GM12891 (cell line): ENCODE measurements around the gene FAM89B.

Source experiments
- PAX5 ChIP-seq: IDR thresholded peaks from 2 replicates; pipeline ENCODE4 v1.6.1; 2011; ENCODE audit warnings: low read length, moderate library complexity, mild to moderate bottlenecking; ENCODE audit not compliant: insufficient read depth, severe bottlenecking
- POLR2A ChIP-seq: IDR thresholded peaks from 2 replicates; pipeline ENCODE4 v1.6.1; 2011; ENCODE audit warnings: low read depth, low read length, control low read depth
- POLR2AphosphoS5 ChIP-seq: IDR thresholded peaks from 2 replicates; pipeline ENCODE4 v1.6.1; 2011; ENCODE audit warnings: low read depth, low read length, control low read depth
- POU2F2 ChIP-seq: IDR thresholded peaks from 2 replicates; pipeline ENCODE4 v1.6.1; 2011; ENCODE audit warnings: low read depth, mild to moderate bottlenecking, control low read depth, low read length, moderate library complexity
- SPI1 ChIP-seq: IDR thresholded peaks from 2 replicates; pipeline ENCODE4 v1.6.1; 2011; ENCODE audit warnings: low read depth, low read length, control low read depth
- TAF1 ChIP-seq: IDR thresholded peaks from 2 replicates; pipeline ENCODE4 v1.6.1; 2011; ENCODE audit warnings: low read depth, low read length, control low read depth

- no peak for TF ChIP-seq POU2F2
- no peak for TF ChIP-seq POLR2A
- TF ChIP-seq PAX5: no peak
- TF ChIP-seq POLR2AphosphoS5: no peak
- no peak for TF ChIP-seq TAF1
- 0 out of 2 replicates have a peak, but pooled peaks have one; percentile 13 for TF ChIP-seq SPI1
Measured at GRCh38 chr11:65589444-65590239, 17.3 kb downstream of the FAM89B start.
